ENCODE results near the gene SLC25A22.
A peak's percentile ranks its signal among the peaks of the same experiment; 100 is the strongest.

Gene SLC25A22

DNA sequence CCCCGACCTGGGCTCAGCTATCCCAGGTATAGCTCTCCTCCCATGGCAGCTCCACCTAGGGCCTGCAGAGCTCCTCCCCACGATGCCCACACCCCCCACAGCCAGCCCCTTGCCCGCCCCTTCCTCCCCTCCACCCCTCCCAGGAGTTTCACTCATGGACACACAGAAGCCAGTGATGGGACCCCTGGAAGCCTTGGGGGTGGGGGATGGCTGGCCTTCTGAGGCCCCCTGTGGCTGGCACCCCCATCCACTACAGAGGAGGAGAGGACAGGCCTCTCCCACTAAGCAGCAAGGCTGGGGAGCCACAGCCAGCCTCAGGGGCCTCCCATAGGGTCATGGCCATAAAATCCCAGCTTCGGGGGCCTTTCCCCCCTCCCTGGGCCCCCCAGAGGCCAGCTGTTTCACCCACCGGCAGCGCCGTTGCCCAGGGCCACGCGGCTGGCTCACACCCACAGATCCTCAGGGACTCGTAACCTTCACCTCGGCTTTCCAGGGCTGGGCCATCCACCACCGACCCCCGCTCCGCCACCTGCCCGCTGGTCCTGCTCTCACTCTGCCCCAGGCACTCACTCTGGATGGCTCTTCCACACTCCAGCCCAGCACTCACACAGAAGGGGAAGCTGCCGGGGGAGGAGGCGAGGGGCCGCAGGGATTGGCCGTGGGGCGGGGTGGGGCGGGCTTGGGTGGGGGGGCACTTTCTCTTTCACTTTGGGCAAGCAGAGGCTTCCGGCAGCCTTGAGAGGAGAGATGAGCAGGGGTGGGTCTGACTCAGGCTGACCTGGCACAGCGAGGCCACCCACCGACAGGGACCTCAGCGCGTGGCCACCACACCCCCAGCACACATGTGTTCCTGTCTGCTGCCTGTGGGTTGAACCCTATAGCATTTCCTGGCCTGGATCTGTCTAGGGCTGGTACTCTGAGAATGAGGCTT lies 2.2 kb downstream of the SLC25A22 start:
- H4K20me1 ChIP-seq (ENCODE audit: insufficient read depth, low read length) = peaks cover 6% of the 10 kb centered on the region; the same call in 1 of the 2 replicates
- H3K9me3 ChIP-seq (ENCODE audit: insufficient read depth, low read length) = no peaks in the 10 kb centered on the region
- H2AFZ ChIP-seq (ENCODE audit: low read depth, low read length) = no peak overlapping the region
- H3K4me3 ChIP-seq (ENCODE audit: low read length) = peak overlapping the region; percentile 92
- H3K27ac ChIP-seq (ENCODE audit: low read length) = peak overlapping the region; percentile 78
- H3K9ac ChIP-seq (ENCODE audit: low read length) = peak overlapping the region; percentile 90
- peaks cover 14% of the 10 kb centered on the region for H3K4me1 ChIP-seq (ENCODE audit: low read length)
- no peak for TF ChIP-seq CTCF (IDR thresholded peaks at IDR 0.05; ENCODE audit: low read depth, low read length)
- peaks cover 34% of the 10 kb centered on the region for H3K79me2 ChIP-seq (ENCODE audit: low read length)
- peak overlapping the region; percentile 98 for H3K4me2 ChIP-seq (ENCODE audit: low read length)
- H3K27me3 ChIP-seq (ENCODE audit: low read depth, low read length) = no peaks in the 10 kb centered on the region
- peaks cover 3% of the 10 kb centered on the region for H3K36me3 ChIP-seq (replicated peaks; ENCODE audit: low read depth, low read length)

GRCh38 chr11:794766-795633 lies 3.1 kb downstream of the SLC25A22 start:
- Histone ChIP-seq H3K4me3 (ENCODE audit: low read length) (peak overlapping the region; percentile 92), H3K9me3 (ENCODE audit: insufficient read depth, low read length) (no peaks in the 10 kb centered on the region), H3K9ac (ENCODE audit: low read length) (peak overlapping the region; percentile 87), H3K79me2 (ENCODE audit: low read length) (peaks cover 34% of the 10 kb centered on the region), H3K36me3 (replicated peaks; ENCODE audit: low read depth, low read length) (peaks cover 3% of the 10 kb centered on the region), H3K4me1 (ENCODE audit: low read length) (peaks cover 14% of the 10 kb centered on the region), H4K20me1 (ENCODE audit: insufficient read depth, low read length) (peaks cover 11% of the 10 kb centered on the region; the same call in 1 of the 2 replicates), H3K27me3 (ENCODE audit: low read depth, low read length) (no peaks in the 10 kb centered on the region), H3K27ac (ENCODE audit: low read length) (peak overlapping the region; percentile 60), H3K4me2 (ENCODE audit: low read length) (peak overlapping the region; percentile 98), H2AFZ (ENCODE audit: low read depth, low read length) (no peak overlapping the region)
- TF ChIP-seq CTCF (IDR thresholded peaks at IDR 0.05; ENCODE audit: low read depth, low read length) (no peak), EZH2phosphoT487 (IDR thresholded peaks at IDR 0.05; ENCODE audit: low read depth) (no peak)

DNA sequence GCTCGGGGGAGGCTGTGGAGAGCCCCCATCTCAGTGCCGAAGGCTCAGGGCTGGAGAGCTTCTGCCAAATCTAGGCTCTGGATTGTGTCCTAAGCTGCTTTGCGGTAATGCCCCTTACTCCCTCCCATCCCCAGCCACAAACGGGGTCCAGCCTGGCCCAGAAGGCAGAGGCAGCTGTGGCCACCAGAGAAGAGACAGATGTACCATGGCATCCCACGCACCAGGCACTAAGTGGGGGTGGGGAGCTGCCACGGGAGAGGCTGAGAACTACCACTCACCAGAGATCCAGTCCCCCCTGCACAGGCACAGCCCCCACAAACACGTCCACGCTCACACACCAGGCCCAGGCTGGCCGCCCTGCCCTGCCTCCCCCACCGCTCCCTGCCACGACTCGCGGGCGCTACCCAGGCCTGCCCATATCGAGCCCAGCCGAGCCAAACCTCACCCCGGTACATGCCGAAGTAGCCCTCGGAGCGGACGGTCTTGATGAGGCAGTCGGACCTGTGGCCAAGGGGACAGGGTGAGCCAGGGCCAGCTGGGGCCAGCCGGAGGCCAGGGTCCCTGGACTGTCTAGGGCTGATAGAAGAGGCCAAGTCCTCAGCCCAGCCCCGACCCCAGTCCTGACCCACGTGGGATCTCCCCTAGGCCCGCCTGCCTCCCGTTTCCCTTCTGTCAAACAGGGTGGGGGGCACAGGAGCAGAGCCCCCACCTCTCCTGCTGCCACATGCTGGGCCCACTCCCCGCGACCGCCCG lies 3.9 kb downstream of the SLC25A22 start:
- no peak overlapping the region for H3K9ac ChIP-seq (ENCODE audit: low read length)
- H3K27me3 ChIP-seq (ENCODE audit: low read depth, low read length) = no peaks in the 10 kb centered on the region

More for the DNA sequence above, 3.9 kb downstream of the SLC25A22 start:
- peaks cover 14% of the 10 kb centered on the region for H3K4me1 ChIP-seq (ENCODE audit: low read length)
- peak overlapping the region; percentile 98; the same call in 1 of the 2 replicates for H3K4me2 ChIP-seq (ENCODE audit: low read length)
- H3K79me2 ChIP-seq (ENCODE audit: low read length) = peaks cover 34% of the 10 kb centered on the region
- H3K4me3 ChIP-seq (ENCODE audit: low read length) = peak overlapping the region; percentile 92; the same call in 1 of the 2 replicates
- peaks cover 3% of the 10 kb centered on the region for H3K36me3 ChIP-seq (replicated peaks; ENCODE audit: low read depth, low read length)
- no peak overlapping the region for H3K27ac ChIP-seq (ENCODE audit: low read length)
- no peak overlapping the region for H2AFZ ChIP-seq (ENCODE audit: low read depth, low read length)
- no peak for TF ChIP-seq EZH2phosphoT487 (IDR thresholded peaks at IDR 0.05; ENCODE audit: low read depth)
- TF ChIP-seq CTCF (IDR thresholded peaks at IDR 0.05; ENCODE audit: low read depth, low read length) = no peak
- H4K20me1 ChIP-seq (ENCODE audit: insufficient read depth, low read length) = peaks cover 11% of the 10 kb centered on the region; the same call in 1 of the 2 replicates
- H3K9me3 ChIP-seq (ENCODE audit: insufficient read depth, low read length) = no peaks in the 10 kb centered on the region

All from OCI-LY3 (cell line).